AG04449 (cell line): ENCODE data around the gene NDRG3.
"Not testable (repeated sequence)": the region's sequence is repeated elsewhere in the genome, so short reads cannot be mapped to it uniquely, and the experiment has no call there.

ENCODE experiments used
- CTCF ChIA-PET: fragments of 350-600 bp; formaldehyde crosslinking; extraction: SDS; loops from one replicate; lab custom pipeline; 2021; ENCODE audit warnings: antibody characterized with exemption; lab: Yijun Ruan, JAX
- POLR2A ChIA-PET: fragments of 400-600, 350-600 bp; formaldehyde crosslinking; extraction: SDS; loops from one replicate; lab custom pipeline; 2020; ENCODE audit warnings: antibody characterized with exemption, inconsistent platforms; lab: Yijun Ruan, JAX
- DNase-seq: peaks from one replicate; pipeline ENCODE4 v3.0.0-alpha.2; 2010; ENCODE audit warnings: low read depth, low spot score
- H3K4me3 ChIP-seq: 2 replicates; pipeline ENCODE4 v1.5.1; 2011; ENCODE audit warnings: low read depth, mild to moderate bottlenecking, control low read depth, low read length
- TF ChIP-seq, protein P1 (sequence below): IDR thresholded peaks from one replicate; pipeline ENCODE4 v1.5.1; 2011; ENCODE audit warnings: mild to moderate bottlenecking, moderate library complexity, low read length, control low read depth, inconsistent platforms; ENCODE audit not compliant: insufficient read depth; ENCODE audit errors: missing control alignments

The NDRG3 gene

GRCh38 chr20:36645353-36645752 is 100.5 kb downstream of the NDRG3 start:
- H3K4me3 ChIP-seq = no peak overlapping the region
- TF ChIP-seq, protein P1, sequence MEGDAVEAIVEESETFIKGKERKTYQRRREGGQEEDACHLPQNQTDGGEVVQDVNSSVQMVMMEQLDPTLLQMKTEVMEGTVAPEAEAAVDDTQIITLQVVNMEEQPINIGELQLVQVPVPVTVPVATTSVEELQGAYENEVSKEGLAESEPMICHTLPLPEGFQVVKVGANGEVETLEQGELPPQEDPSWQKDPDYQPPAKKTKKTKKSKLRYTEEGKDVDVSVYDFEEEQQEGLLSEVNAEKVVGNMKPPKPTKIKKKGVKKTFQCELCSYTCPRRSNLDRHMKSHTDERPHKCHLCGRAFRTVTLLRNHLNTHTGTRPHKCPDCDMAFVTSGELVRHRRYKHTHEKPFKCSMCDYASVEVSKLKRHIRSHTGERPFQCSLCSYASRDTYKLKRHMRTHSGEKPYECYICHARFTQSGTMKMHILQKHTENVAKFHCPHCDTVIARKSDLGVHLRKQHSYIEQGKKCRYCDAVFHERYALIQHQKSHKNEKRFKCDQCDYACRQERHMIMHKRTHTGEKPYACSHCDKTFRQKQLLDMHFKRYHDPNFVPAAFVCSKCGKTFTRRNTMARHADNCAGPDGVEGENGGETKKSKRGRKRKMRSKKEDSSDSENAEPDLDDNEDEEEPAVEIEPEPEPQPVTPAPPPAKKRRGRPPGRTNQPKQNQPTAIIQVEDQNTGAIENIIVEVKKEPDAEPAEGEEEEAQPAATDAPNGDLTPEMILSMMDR = no peak
- no peak for DNase-seq
- POLR2A ChIA-PET = no interaction called here
- CTCF ChIA-PET = no interaction called here

- TF ChIP-seq, protein P1 = no peak
- H3K4me3 ChIP-seq = no peak overlapping the region
- no peak for DNase-seq
- ChIA-PET CTCF (no interaction called here), POLR2A (no interaction called here)
Measured at GRCh38 chr20:36644706-36645095, 101.2 kb downstream of the NDRG3 start.

- ChIA-PET CTCF (no interaction called here), POLR2A (no interaction called here)
- no peak overlapping the region for H3K4me3 ChIP-seq
- TF ChIP-seq, protein P1 = no peak
- DNase-seq = no peak
Measured at GRCh38 chr20:36644032-36644705, 101.7 kb downstream of the NDRG3 start.

GRCh38 chr20:36642136-36642535 is 103.8 kb downstream of the NDRG3 start:
- ChIA-PET POLR2A (no interaction called here), CTCF (no interaction called here)
- TF ChIP-seq, protein P1 = no peak
- no peak for DNase-seq
- no peak overlapping the region for H3K4me3 ChIP-seq

DNA sequence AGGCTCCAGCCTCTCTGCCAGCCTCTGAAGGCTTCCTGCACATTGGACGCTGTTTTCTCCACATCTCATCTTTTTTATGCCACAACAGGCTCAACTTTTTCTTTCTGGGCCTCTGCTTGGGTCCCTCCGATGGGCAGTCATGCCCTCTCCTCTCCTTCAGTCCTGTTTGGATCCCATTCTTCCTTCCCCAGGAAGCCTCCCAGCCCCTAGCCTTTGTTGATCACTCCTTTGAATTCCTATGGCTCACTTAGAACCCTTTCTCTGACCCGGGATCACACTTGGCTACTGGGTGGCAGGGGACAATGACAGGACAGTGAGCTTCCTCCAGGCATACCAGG is 104.4 kb downstream of the NDRG3 start:
- POLR2A ChIA-PET = no interaction called here
- no peak overlapping the region for H3K4me3 ChIP-seq
- DNase-seq = no peak
- CTCF ChIA-PET = no interaction called here
- TF ChIP-seq, protein P1 = no peak

GRCh38 chr20:36638876-36639400 is 107.0 kb downstream of the NDRG3 start:
- H3K4me3 ChIP-seq, CTCF ChIA-PET, DNase-seq: not testable (repeated sequence)
- POLR2A ChIA-PET = interaction anchor here (0.7 kb wide), 1 partner anchor 8 kb away, joined by 3 read pairs; no protein-coding TSS in a partner anchor

GRCh38 chr20:36634342-36634741 is 111.5 kb downstream of the NDRG3 start:
- no peak overlapping the region for H3K4me3 ChIP-seq
- TF ChIP-seq, protein P1 = no peak
- DNase-seq = no peak
- ChIA-PET CTCF (no interaction called here), POLR2A (no interaction called here)
